ENCODE results near the gene ETFA.
"Not testable (repeated sequence)": the region's sequence is repeated elsewhere in the genome, so short reads cannot be mapped to it uniquely, and the experiment has no call there.

DNA sequence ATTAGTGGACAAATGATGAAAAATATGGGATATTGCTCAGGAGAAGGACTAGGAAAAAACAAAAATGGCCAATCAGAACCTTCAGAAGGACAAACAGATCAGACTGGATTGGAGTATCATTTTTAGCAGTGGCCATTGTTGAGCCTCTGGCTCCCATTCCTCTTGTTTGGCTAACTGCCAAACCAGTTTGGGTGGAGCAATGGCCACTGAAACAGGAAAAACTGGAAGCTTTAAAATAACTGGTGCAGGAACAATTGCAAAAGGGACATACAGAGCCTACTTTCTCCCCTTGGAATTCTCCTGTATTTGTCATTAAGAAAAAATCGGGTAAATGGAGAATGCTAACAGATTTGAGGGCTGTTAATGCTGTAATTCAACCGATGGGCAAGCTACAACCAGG, 45.5 kb downstream of the ETFA start:
- not testable (repeated sequence) for TF ChIP-seq CTCF (conservative IDR thresholded peaks at IDR 0.05; ENCODE audit: low read length); EZH2phosphoT487 (IDR thresholded peaks at IDR 0.05; ENCODE audit: borderline replicate concordance, low read depth, low read length)

Measured in OCI-LY7 (cell line).